GM12865 (cell line): ENCODE results near the gene PPFIA4.
"Not testable (repeated sequence)": the region's sequence is repeated elsewhere in the genome, so short reads cannot be mapped to it uniquely, and the experiment has no call there.

Experiments used
- DNase-seq: peaks from one replicate; pipeline ENCODE4 v3.0.0; 2010; ENCODE audit warnings: low read depth
- H3K4me3 ChIP-seq: 2 replicates; pipeline ENCODE4 v1.5.1; 2011; ENCODE audit warnings: mild to moderate bottlenecking, low read depth, low read length, control low read depth
- TF ChIP-seq, protein P1 (sequence below): IDR thresholded peaks from 2 replicates; pipeline ENCODE4 v1.5.1; 2011; ENCODE audit warnings: low read length, control low read depth, low read depth, inconsistent platforms; ENCODE audit not compliant: insufficient read depth; ENCODE audit errors: missing control alignments

Gene PPFIA4

DNA sequence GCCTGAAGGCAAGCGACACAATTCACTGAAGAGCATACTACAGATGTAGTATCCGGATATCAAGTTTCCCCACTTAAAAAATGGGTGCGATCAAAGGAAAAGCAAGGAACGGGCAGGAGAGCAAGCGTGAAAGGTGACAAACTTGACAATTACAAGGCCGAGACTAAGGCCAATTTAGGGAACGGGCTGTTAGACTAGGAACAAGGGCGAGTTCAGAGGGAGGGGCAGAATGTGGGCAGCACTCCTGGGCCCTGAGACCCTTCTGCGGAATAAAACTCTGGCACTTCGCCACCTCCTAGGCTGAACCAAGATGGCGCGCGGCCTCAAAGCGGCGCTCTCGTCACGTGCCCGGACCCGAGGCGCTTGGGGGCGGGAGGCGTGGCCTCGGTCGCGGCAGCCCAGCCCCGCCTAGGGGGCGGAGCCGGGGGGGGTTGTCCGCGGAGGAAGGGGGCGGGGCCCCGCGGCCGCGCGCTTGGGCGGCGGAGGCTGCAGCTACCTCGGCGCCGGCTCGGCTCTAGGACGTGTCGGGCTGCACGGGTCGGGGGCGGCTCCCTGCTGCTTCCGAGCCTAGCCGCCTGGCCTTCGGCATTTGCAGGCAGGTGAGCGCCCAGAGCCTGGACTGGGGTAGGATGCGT is at the start of gene PPFIA4:
Gene PPFIA4 (plus strand): TSS at position 461 of the 635 bp plus-strand sequence. CDS start 12,518 bp downstream, outside the sequence.
- H3K4me3 ChIP-seq: peak within 1 kb of the TSS; percentile 68
- DNase-seq: peak; percentile 83
- TF ChIP-seq, protein P1, sequence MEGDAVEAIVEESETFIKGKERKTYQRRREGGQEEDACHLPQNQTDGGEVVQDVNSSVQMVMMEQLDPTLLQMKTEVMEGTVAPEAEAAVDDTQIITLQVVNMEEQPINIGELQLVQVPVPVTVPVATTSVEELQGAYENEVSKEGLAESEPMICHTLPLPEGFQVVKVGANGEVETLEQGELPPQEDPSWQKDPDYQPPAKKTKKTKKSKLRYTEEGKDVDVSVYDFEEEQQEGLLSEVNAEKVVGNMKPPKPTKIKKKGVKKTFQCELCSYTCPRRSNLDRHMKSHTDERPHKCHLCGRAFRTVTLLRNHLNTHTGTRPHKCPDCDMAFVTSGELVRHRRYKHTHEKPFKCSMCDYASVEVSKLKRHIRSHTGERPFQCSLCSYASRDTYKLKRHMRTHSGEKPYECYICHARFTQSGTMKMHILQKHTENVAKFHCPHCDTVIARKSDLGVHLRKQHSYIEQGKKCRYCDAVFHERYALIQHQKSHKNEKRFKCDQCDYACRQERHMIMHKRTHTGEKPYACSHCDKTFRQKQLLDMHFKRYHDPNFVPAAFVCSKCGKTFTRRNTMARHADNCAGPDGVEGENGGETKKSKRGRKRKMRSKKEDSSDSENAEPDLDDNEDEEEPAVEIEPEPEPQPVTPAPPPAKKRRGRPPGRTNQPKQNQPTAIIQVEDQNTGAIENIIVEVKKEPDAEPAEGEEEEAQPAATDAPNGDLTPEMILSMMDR: no peak

DNA sequence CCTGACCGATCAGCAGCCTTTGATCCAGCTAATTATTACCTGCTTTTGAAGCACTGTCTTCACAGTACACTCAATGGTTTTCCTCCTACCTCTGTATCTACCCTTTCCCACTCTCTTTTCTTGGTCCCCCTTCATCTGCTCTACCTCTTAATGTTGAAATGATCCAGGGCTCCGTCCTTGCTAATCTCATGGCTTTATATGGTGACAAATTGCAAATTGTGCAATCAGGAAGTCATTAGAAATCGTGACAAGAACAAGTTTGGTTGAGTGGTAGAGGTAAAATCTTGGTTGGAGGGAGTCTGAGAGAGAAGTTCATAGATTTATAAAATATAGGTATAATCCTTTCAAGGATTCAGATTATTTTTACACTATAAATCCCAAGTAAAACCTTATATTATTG is 49.7 kb upstream of the PPFIA4 start:
- no peak overlapping the region for H3K4me3 ChIP-seq
- TF ChIP-seq, protein P1: no peak
- DNase-seq: no peak

DNA sequence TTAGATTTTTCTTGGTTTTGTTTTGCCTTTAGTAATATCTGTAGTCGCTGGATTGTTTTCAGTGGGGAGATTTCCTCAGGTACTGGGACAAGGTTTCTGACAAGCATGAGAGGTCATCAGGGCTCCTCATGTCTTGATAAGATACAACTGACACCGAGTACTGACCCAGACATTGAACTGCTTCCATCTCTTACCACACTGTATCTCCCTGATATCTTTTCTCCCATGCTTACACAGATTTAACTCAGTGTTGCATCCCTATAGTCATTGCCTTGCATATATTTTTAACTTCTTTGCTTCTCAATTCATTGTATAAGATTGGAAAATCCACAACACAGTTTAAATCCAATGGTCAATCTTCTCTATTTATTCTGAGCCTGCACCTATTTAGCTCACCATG is 46.8 kb upstream of the PPFIA4 start:
- no peak overlapping the region for H3K4me3 ChIP-seq
- DNase-seq: no peak
- TF ChIP-seq, protein P1: no peak

DNA sequence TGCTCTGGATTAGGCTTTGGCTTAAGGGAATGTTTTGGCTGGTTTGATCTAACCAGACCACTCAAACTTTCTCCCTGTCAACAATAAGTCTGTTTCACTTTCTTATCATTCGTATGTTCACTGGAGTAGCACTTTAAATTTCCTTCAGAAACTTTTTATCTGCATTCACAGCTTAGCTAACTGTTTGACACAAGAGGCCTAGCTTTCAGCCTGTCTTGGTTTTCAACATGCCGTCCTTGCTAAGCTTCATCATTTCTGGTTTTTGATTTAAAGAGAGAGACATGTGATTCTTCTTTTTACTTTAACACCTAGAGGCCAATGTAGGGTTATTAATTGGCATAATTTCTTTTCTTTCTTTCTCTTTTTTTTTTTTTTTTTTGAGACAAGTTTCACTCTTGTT is 44.4 kb upstream of the PPFIA4 start:
- DNase-seq: no peak
- TF ChIP-seq, protein P1: no peak
- no peak overlapping the region for H3K4me3 ChIP-seq

DNA sequence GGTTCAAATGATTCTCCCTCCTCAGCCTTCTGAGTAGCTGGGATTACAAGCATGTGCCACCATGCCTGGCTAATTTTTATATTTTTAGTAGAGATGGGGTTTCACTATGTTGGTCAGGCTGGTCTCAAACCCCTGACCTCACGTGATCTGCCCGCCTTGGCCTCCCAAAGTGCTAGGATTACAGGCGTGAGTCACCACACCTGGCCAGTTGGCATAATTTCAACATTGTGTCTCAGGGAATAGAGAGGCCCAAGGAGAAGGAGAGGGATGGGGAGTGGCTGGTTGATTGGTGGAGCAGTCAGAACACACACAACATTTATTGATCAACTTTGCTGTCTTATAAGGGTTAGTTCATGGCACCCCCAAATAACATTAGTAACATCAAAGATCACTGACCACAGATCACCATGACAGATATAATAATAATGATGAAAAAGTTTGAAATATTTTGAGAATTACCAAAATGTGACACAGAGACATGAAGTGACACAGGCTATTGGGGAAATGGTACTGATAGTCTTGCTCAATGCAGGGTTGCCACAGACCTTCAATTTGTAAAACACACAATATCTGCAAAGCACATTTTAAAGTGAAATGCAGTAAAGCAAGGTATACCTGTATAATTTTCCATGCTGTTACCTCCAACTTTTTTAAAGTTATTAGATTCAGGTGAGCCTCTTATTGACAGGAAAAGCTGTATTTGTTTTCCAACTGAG is 43.4 kb upstream of the PPFIA4 start:
- no peak overlapping the region for H3K4me3 ChIP-seq
- TF ChIP-seq, protein P1: no peak
- no peak for DNase-seq

DNA sequence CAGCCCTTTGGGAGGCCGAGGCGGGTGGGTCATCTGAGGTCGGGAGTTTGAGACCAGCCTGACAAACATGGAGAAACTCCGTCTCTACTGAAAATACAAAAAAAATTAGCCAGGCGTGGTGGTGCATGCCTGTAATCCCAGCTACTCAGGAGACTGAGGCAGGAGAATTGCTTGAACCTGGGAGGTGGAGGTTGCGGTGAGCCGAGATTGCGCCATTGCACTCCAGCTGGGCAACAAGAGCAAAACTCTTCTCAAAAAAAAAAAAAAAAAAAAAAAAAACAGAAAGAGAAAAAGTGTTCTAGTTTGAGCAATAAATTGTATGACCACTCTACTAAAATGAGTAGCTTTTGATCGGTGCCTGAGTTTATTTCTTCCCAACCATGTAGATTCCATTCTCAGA is 40.2 kb upstream of the PPFIA4 start:
- H3K4me3 ChIP-seq, DNase-seq: not testable (repeated sequence)

DNA sequence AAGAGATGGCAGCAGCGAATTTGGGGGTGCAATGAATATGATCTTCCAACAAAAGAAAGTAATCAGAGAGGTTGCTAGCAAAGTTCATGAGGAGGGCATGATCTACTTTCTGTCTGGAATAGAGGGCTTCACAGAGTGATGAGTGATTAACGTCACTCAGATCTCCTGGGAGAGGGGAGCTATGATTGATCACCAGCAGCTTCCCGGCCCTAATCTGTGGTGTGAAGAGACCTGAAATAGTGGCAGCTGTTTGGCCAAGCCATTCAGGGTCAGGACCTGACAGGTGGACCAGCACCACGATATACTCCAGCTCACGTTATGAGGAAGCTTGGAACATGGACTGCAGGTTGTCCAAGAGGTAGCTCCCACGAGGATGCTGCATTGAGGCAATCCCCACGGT is 39.0 kb upstream of the PPFIA4 start:
- H3K4me3 ChIP-seq: no peak overlapping the region
- TF ChIP-seq, protein P1: no peak
- no peak for DNase-seq
